ENCODE measurements around the gene ADPRHL1.
"Not testable (repeated sequence)": the region's sequence is repeated elsewhere in the genome, so short reads cannot be mapped to it uniquely, and the experiment has no call there.

ADPRHL1 gene

GRCh38 chr13:113369881-113370280, 83.4 kb downstream of the ADPRHL1 start:
- no peak overlapping the region for H3K27ac ChIP-seq
- TF ChIP-seq ZFX (IDR thresholded peaks at IDR 0.05; ENCODE audit: borderline replicate concordance) (no peak), CTCF (IDR thresholded peaks at IDR 0.05) (no peak)

- TF ChIP-seq ZFX (IDR thresholded peaks at IDR 0.05; ENCODE audit: borderline replicate concordance) (no peak), CTCF (IDR thresholded peaks at IDR 0.05) (no peak)
- no peak overlapping the region for H3K27ac ChIP-seq
Observed at GRCh38 chr13:113369189-113369588, 84.1 kb downstream of the ADPRHL1 start.

GRCh38 chr13:113368353-113368752, 84.9 kb downstream of the ADPRHL1 start:
- not testable (repeated sequence) for H3K27ac ChIP-seq

- H3K27ac ChIP-seq: no peak overlapping the region
- no peak for TF ChIP-seq CTCF (IDR thresholded peaks at IDR 0.05)
- no peak for TF ChIP-seq ZFX (IDR thresholded peaks at IDR 0.05; ENCODE audit: borderline replicate concordance)
Observed at GRCh38 chr13:113367771-113368170, 85.5 kb downstream of the ADPRHL1 start.

DNA sequence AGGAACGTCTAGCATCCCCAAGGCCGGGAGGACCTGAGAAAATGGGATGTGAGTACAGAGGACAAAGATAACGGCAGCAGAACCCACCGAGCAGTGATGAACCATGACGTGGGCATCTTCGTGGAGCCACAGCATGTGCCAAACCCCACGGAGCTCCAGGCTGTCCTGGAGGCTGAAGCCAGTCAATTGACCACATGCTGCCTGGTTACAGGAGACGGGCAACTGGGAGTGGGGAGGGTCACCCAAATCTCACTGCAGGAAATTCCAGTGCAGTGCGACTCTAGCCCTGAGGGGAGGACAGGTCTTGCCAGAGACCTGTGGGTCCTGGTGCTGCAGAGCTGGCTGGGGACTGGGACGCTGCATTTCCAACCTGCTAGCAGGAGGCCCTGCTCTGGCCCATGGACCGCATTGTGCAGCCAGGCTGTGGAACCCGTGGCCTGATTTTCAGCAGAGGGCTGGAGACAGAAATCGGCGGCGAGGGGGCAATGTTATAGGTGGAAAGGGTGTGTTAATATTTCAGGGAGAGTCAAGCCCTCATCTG, 86.2 kb downstream of the ADPRHL1 start:
- no peak overlapping the region for H3K27ac ChIP-seq
- no peak for TF ChIP-seq ZFX (IDR thresholded peaks at IDR 0.05; ENCODE audit: borderline replicate concordance)
- no peak for TF ChIP-seq CTCF (IDR thresholded peaks at IDR 0.05)

GRCh38 chr13:113365971-113366588, 87.2 kb downstream of the ADPRHL1 start:
- TF ChIP-seq ZFX (IDR thresholded peaks at IDR 0.05; ENCODE audit: borderline replicate concordance): no peak
- no peak for TF ChIP-seq CTCF (IDR thresholded peaks at IDR 0.05)
- H3K27ac ChIP-seq: no peak overlapping the region

GRCh38 chr13:113365583-113365970, 87.7 kb downstream of the ADPRHL1 start:
- no peak overlapping the region for H3K27ac ChIP-seq
- TF ChIP-seq CTCF (IDR thresholded peaks at IDR 0.05): no peak
- no peak for TF ChIP-seq ZFX (IDR thresholded peaks at IDR 0.05; ENCODE audit: borderline replicate concordance)

Measured in 22Rv1 (cell line).